Measurements from ENCODE around the gene ANO6. TPM values are rescaled to one million over a fixed set of nuclear protein-coding genes. Genes with fewer than 3 reads are reported as not detected.

Gene ANO6
- polyA plus RNA-seq, 1 donor from 2014 or later = 9.0 TPM

- no peak overlapping the region for H3K27ac ChIP-seq (ENCODE audit: low read length)
- H2AFZ ChIP-seq (ENCODE audit: low read depth, low read length) = no peak overlapping the region
- no peaks in the 10 kb centered on the region for H3K36me3 ChIP-seq (ENCODE audit: insufficient read depth, low read length)
- no peaks in the 10 kb centered on the region for H3K9me2 ChIP-seq (ENCODE audit: insufficient read depth, low read length)
- TF ChIP-seq SMC3 (conservative IDR thresholded peaks at IDR 0.05; ENCODE audit: poor library complexity) = no peak
- TF ChIP-seq EZH2 (IDR thresholded peaks at IDR 0.05; ENCODE audit: borderline replicate concordance, insufficient read depth, low read length, poor library complexity, severe bottlenecking) = no peak
- TF ChIP-seq EP300 (conservative IDR thresholded peaks at IDR 0.05; ENCODE audit: poor library complexity, severe bottlenecking) = no peak
- no peak for TF ChIP-seq RAD21 (conservative IDR thresholded peaks at IDR 0.05)
- no peak for TF ChIP-seq POLR2AphosphoS5 (IDR thresholded peaks at IDR 0.05)
- no peak for TF ChIP-seq TAF1 (IDR thresholded peaks at IDR 0.05; ENCODE audit: low read depth)
- TF ChIP-seq, protein P1, sequence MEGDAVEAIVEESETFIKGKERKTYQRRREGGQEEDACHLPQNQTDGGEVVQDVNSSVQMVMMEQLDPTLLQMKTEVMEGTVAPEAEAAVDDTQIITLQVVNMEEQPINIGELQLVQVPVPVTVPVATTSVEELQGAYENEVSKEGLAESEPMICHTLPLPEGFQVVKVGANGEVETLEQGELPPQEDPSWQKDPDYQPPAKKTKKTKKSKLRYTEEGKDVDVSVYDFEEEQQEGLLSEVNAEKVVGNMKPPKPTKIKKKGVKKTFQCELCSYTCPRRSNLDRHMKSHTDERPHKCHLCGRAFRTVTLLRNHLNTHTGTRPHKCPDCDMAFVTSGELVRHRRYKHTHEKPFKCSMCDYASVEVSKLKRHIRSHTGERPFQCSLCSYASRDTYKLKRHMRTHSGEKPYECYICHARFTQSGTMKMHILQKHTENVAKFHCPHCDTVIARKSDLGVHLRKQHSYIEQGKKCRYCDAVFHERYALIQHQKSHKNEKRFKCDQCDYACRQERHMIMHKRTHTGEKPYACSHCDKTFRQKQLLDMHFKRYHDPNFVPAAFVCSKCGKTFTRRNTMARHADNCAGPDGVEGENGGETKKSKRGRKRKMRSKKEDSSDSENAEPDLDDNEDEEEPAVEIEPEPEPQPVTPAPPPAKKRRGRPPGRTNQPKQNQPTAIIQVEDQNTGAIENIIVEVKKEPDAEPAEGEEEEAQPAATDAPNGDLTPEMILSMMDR (IDR thresholded peaks at IDR 0.05; ENCODE audit: poor library complexity, severe bottlenecking) = no peak
- TF ChIP-seq REST (IDR thresholded peaks at IDR 0.05; ENCODE audit: borderline replicate concordance) = no peak
- no peak for TF ChIP-seq MXI1 (conservative IDR thresholded peaks at IDR 0.05; ENCODE audit: poor library complexity, severe bottlenecking)
- no peaks in the 10 kb centered on the region for H3F3A ChIP-seq (ENCODE audit: insufficient read depth, low read length, poor library complexity, severe bottlenecking)
- no peak overlapping the region for H3K9ac ChIP-seq (ENCODE audit: low read length)
- H3K9me3 ChIP-seq (ENCODE audit: low read length) = no peaks in the 10 kb centered on the region
- H3K27me3 ChIP-seq (ENCODE audit: insufficient read depth, low read depth, low read length) = no peaks in the 10 kb centered on the region
- no peak overlapping the region for H3K4me2 ChIP-seq (ENCODE audit: low read length)
- no peaks in the 10 kb centered on the region for H3K79me2 ChIP-seq (replicated peaks; ENCODE audit: insufficient read depth, low read length)
- H4K20me1 ChIP-seq (ENCODE audit: insufficient read depth) = no peaks in the 10 kb centered on the region
- no peak overlapping the region for H3K4me3 ChIP-seq (ENCODE audit: low read length)
These were observed 163.4 kb downstream of the ANO6 start for GRCh38 chr12:45379261-45379660.

DNA sequence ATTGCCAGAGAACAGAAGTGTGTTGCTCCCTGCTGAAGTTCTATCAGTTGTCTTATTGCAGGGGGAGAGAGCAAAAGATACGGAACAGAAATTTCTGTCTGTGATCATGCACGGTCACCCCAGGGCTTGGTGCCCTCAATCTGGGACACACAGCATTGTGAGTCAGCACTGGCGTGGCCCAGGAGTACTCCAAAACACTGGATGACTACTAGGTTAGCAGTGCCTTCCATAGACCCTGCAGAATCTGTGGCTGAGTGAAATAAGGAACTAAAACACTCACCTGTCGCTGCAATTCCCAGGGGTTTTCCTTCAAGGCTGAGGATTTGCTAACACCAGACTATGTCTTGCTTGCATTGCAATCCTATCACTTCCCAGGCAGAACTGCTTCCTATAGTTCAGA lies 165.5 kb downstream of the ANO6 start:
- Histone ChIP-seq H3K9me3 (ENCODE audit: low read length) (no peaks in the 10 kb centered on the region), H3K4me3 (ENCODE audit: low read length) (no peak overlapping the region), H3K9me2 (ENCODE audit: insufficient read depth, low read length) (no peaks in the 10 kb centered on the region), H3K36me3 (ENCODE audit: insufficient read depth, low read length) (no peaks in the 10 kb centered on the region), H2AFZ (ENCODE audit: low read depth, low read length) (no peak overlapping the region), H3F3A (ENCODE audit: insufficient read depth, low read length, poor library complexity, severe bottlenecking) (no peaks in the 10 kb centered on the region), H3K27ac (ENCODE audit: low read length) (no peak overlapping the region), H3K79me2 (replicated peaks; ENCODE audit: insufficient read depth, low read length) (no peaks in the 10 kb centered on the region), H3K27me3 (ENCODE audit: insufficient read depth, low read depth, low read length) (no peaks in the 10 kb centered on the region), H3K9ac (ENCODE audit: low read length) (no peak overlapping the region), H3K4me2 (ENCODE audit: low read length) (no peak overlapping the region), H4K20me1 (ENCODE audit: insufficient read depth) (no peaks in the 10 kb centered on the region)
- TF ChIP-seq POLR2AphosphoS5 (IDR thresholded peaks at IDR 0.05) = no peak
- TF ChIP-seq REST (IDR thresholded peaks at IDR 0.05; ENCODE audit: borderline replicate concordance) = no peak
